Neural cell (in vitro differentiated cells): Measurements from ENCODE around the gene ACSS3.

ENCODE experiments used
- EP300 ChIP-seq: fragments of 450-650 bp; conservative IDR thresholded peaks from 2 replicates; pipeline ENCODE4 v1.6.1; 2014; ENCODE audit warnings: antibody characterized with exemption, mild to moderate bottlenecking, moderate library complexity; ENCODE audit not compliant: poor library complexity, severe bottlenecking
- EZH2 ChIP-seq: fragments of 200-600, 300-800 bp; shearing (Covaris generic), sonication (generic); IDR thresholded peaks from 2 replicates; pipeline ENCODE4 v1.6.1; 2014; ENCODE audit warnings: antibody characterized with exemption, low read length, borderline replicate concordance, mild to moderate bottlenecking; ENCODE audit not compliant: insufficient read depth, poor library complexity, severe bottlenecking
- POLR2AphosphoS5 ChIP-seq: IDR thresholded peaks from 2 replicates; pipeline ENCODE4 v1.6.1; 2012
- RAD21 ChIP-seq: fragments of 450-650 bp; conservative IDR thresholded peaks from 2 replicates; pipeline ENCODE4 v1.6.1; 2014; ENCODE audit warnings: antibody characterized with exemption, mild to moderate bottlenecking, moderate library complexity
- SMC3 ChIP-seq: fragments of 450-650 bp; conservative IDR thresholded peaks from 2 replicates; pipeline ENCODE4 v1.6.1; 2014; ENCODE audit warnings: antibody characterized with exemption, mild to moderate bottlenecking, moderate library complexity; ENCODE audit not compliant: poor library complexity
- TAF1 ChIP-seq: IDR thresholded peaks from 2 replicates; pipeline ENCODE4 v1.6.1; 2012; ENCODE audit warnings: low read depth
- TF ChIP-seq, protein P1 (sequence below): fragments of 450-650 bp; IDR thresholded peaks from 2 replicates; pipeline ENCODE4 v1.5.1; 2014; ENCODE audit warnings: antibody characterized with exemption, mild to moderate bottlenecking, moderate library complexity; ENCODE audit not compliant: poor library complexity, severe bottlenecking
- TF ChIP-seq, protein P2 (sequence below): IDR thresholded peaks from 2 replicates; pipeline ENCODE4 v1.6.1; 2012; ENCODE audit warnings: borderline replicate concordance

DNA sequence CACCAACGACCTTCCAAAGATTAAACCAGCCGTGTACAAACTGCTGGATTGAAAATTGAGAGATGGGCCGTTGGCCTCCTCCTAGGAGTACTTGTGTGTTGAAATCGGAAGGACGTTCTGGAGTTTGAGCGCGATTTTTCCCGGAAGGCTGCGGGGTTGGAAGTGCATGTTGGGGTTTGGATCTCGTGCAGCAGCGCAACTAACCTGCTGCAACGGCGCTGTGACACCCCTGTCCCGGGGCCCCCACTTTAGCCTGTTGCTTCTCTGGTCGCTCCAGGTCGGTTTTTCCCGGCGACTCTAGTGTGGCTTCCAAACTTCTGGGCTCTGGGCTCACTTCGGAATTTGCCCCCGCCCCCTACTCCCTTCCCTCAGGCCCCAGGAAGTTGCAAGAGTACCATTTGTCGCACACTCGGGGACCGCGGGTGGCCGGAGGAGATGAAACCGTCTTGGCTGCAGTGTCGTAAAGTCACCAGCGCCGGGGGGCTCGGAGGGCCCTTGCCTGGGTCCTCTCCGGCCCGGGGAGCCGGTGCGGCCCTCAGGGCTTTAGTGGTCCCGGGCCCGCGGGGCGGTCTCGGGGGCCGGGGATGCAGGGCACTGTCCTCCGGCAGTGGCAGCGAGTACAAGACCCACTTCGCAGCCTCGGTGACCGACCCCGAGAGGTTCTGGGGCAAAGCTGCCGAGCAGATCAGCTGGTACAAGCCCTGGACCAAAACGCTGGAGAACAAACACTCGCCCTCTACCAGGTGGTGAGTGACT lies at the start of gene ACSS3:
- TF ChIP-seq, protein P1, sequence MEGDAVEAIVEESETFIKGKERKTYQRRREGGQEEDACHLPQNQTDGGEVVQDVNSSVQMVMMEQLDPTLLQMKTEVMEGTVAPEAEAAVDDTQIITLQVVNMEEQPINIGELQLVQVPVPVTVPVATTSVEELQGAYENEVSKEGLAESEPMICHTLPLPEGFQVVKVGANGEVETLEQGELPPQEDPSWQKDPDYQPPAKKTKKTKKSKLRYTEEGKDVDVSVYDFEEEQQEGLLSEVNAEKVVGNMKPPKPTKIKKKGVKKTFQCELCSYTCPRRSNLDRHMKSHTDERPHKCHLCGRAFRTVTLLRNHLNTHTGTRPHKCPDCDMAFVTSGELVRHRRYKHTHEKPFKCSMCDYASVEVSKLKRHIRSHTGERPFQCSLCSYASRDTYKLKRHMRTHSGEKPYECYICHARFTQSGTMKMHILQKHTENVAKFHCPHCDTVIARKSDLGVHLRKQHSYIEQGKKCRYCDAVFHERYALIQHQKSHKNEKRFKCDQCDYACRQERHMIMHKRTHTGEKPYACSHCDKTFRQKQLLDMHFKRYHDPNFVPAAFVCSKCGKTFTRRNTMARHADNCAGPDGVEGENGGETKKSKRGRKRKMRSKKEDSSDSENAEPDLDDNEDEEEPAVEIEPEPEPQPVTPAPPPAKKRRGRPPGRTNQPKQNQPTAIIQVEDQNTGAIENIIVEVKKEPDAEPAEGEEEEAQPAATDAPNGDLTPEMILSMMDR: no peak
- TF ChIP-seq POLR2AphosphoS5 (no peak), EZH2 (no peak), EP300 (no peak), SMC3 (no peak), RAD21 (no peak), TAF1 (no peak)
- TF ChIP-seq, protein P2, sequence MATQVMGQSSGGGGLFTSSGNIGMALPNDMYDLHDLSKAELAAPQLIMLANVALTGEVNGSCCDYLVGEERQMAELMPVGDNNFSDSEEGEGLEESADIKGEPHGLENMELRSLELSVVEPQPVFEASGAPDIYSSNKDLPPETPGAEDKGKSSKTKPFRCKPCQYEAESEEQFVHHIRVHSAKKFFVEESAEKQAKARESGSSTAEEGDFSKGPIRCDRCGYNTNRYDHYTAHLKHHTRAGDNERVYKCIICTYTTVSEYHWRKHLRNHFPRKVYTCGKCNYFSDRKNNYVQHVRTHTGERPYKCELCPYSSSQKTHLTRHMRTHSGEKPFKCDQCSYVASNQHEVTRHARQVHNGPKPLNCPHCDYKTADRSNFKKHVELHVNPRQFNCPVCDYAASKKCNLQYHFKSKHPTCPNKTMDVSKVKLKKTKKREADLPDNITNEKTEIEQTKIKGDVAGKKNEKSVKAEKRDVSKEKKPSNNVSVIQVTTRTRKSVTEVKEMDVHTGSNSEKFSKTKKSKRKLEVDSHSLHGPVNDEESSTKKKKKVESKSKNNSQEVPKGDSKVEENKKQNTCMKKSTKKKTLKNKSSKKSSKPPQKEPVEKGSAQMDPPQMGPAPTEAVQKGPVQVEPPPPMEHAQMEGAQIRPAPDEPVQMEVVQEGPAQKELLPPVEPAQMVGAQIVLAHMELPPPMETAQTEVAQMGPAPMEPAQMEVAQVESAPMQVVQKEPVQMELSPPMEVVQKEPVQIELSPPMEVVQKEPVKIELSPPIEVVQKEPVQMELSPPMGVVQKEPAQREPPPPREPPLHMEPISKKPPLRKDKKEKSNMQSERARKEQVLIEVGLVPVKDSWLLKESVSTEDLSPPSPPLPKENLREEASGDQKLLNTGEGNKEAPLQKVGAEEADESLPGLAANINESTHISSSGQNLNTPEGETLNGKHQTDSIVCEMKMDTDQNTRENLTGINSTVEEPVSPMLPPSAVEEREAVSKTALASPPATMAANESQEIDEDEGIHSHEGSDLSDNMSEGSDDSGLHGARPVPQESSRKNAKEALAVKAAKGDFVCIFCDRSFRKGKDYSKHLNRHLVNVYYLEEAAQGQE: no peak
